GM12873 (cell line): ENCODE measurements around the gene IMMP2L.

ENCODE experiments used
- CTCF ChIP-seq: IDR thresholded peaks from 2 replicates; pipeline ENCODE4 v1.5.1; 2012; ENCODE audit warnings: low read depth, mild to moderate bottlenecking, moderate library complexity, low read length, control low read depth; ENCODE audit not compliant: insufficient read depth; ENCODE audit errors: missing control alignments

The IMMP2L gene

GRCh38 chr7:110669410-110669809 lies 892.9 kb downstream of the IMMP2L start:
- no peak for TF ChIP-seq CTCF

GRCh38 chr7:110664803-110665202 lies 897.5 kb downstream of the IMMP2L start:
- TF ChIP-seq CTCF = no peak

GRCh38 chr7:110650328-110650727 lies 912.0 kb downstream of the IMMP2L start:
- TF ChIP-seq CTCF = no peak

- no peak for TF ChIP-seq CTCF
Measured at GRCh38 chr7:110647266-110647665, 915.0 kb downstream of the IMMP2L start.

- TF ChIP-seq CTCF = no peak
Measured at GRCh38 chr7:110646804-110647203, 915.5 kb downstream of the IMMP2L start.

- no peak for TF ChIP-seq CTCF
Measured at GRCh38 chr7:110645616-110646015, 916.7 kb downstream of the IMMP2L start.

- no peak for TF ChIP-seq CTCF
Measured at GRCh38 chr7:110645060-110645459, 917.2 kb downstream of the IMMP2L start.
